Measurements from ENCODE around the gene MACF1.

Gene MACF1

GRCh38 chr1:39268112-39268581 lies 63.7 kb downstream of the MACF1 start:
- peak; percentile 79 for DNase-seq

- DNase-seq = no peak
These were observed 64.4 kb downstream of the MACF1 start for GRCh38 chr1:39268906-39269305.

GRCh38 chr1:39269349-39269748 lies 64.9 kb downstream of the MACF1 start:
- DNase-seq = no peak

- peak; percentile 30 for DNase-seq
These were observed 65.4 kb downstream of the MACF1 start for GRCh38 chr1:39269791-39270342.

- DNase-seq = no peak
These were observed 65.9 kb downstream of the MACF1 start for GRCh38 chr1:39270368-39270767.

GRCh38 chr1:39272027-39272797 lies 67.7 kb downstream of the MACF1 start:
- DNase-seq = peak; percentile 51

DNA sequence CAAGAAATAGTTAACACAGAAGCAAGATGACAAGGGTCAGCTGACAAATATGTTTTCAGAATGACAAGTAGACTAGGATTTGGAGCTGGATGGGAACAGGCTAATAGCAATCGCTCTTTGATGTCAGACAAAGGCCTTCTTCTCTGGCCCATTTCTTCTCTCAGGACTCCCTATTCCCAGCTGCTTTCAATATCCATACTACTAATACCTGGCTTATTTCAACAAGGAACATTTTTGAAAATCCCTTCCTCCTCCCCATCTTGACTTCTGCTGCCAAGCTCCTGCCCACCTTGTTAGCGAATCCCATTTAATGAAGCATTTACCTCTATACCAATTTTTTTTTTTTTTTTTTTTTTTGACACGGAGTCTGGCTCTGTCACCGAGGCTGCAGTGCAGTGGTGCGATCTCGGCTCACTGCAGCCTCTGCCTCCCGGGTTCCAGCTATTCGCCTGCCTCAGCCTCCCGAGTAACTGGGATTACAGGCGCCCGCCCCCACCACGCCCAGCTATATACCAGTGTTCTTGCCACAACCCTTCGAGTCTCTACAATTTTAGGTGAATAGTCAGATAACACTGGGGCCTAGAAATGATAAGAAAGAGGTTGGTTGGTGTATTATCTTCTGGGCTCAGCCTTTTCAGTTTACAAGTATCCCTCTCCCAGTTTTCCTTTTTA lies 68.4 kb downstream of the MACF1 start:
- DNase-seq = no peak

- DNase-seq = no peak
These were observed 71.5 kb downstream of the MACF1 start for GRCh38 chr1:39275836-39276507.

DNA sequence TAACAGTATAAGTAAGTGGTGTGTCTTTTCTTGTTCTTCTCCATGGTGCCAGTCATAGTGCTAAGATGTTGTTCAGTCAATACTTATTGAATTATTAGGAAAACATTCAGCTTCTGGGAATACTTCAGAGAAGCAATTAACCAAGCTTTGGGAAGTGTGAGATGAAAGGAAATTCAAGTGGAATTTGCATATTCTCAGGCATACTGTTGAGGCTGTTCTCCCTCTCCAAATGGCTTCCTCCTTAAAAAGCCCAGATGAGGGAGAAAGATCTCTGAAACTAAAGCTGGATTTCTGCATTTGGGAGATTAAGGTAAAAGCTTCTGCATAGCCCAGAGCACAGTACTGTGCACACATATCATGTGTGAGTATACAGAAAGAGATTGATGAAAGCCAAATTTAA lies 73.4 kb downstream of the MACF1 start:
- DNase-seq = no peak

DNA sequence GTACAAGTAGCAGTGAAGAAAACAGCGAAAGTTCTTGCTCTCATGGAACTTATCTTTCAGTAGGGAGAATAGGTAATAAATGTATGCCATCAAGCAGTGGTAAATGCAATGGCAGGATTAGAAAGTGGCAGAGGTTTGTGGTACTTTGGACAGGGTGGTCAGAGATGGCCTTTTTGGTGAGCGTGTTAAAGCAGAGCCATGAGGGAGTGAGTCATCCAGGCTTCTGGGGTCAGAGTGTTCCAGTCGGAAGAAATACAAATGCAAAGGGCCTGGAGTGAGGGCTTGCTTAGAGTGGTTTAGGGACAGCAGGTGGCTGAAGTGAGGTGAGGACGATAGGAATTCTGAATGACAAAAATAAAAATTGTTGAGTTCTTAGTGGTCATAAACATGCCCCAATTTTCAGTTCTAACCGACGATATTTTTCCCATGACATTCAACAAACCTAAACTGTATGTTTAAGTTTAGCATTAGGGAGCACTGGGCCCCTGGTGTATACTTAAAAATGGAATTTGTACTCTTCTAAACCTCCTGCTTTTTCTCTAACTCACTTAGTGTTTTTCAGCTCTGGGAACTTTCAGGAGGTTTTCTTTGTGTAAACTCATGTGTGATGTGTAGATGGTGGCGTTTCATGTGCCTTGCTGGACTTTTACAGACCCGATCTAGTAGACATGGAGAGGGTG lies 78.2 kb downstream of the MACF1 start:
- no peak for DNase-seq

DNA sequence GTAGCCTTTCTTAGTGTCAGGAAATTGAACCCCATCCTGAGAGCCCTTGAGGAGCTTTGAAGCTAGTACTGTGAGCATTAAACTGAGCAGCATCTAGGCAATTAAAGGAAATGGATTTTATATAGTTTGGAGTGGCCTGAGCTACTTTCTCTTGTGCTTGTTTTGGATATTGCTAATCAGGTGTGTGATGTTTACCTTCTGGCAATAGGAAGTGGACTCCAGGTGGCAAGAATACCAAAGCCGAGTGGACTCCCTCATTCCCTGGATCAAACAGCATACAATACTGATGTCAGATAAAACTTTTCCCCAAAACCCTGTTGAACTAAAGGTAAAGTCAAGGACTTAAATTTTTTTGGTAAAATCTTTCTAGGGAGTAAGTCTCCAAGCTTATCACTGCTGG lies 79.4 kb downstream of the MACF1 start:
- DNase-seq = no peak

DNA sequence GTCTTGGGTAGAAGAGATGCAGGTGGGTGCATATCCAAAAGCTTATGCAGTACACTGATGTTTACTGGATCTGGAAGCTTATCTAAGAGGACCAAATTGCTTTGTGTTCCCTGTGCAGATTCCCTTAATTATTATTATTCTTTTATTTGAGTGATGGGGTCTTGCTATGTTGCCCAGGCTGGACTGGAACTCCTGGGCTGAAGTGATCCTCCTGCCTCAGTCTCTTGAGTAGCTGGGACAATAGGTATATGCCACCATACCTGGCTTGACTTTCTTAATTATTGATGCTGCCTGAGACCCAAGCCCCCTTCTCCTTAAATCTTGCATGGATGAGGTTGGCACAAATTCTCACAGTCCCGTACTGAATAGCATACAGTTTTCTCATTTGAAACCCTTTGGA lies 83.0 kb downstream of the MACF1 start:
- no peak for DNase-seq

DNA sequence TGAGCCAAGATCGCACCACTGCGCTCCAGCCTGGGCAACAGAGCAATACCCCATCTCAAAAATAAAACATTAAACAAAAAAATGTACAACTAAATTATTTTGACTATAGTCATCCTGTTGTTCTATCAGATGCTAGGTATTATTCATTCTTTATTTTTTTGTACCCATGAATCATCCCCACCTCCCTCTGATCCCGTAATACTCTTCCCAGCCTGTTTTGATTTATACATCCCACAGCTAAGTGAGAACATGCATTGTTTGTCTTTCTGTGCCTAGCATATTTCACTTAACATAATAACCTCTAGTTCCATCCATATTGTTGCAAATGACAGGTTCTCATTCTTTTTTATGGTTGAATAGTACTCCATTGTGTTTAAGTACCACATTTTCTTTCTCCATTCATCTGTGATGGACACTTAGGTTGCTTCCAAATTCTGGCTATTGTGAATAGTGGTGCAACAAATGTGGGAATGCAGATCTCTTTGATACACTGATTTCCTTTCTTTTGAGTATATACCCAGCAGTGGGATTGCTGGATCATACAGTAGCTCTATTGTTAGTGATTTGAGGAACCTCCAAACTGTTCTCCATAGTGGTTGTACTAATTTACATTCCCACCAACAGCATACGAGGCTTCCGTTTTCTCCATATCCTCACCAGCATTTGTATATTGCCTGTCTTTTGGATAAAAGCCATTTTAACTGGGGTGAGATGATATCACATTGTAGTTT lies 84.4 kb downstream of the MACF1 start:
- DNase-seq = no peak

GRCh38 chr1:39292401-39292800 lies 87.9 kb downstream of the MACF1 start:
- no peak for DNase-seq

GRCh38 chr1:39293375-39294070 lies 89.0 kb downstream of the MACF1 start:
- DNase-seq = no peak

- DNase-seq = no peak
These were observed 90.0 kb downstream of the MACF1 start for GRCh38 chr1:39294531-39294930.

DNA sequence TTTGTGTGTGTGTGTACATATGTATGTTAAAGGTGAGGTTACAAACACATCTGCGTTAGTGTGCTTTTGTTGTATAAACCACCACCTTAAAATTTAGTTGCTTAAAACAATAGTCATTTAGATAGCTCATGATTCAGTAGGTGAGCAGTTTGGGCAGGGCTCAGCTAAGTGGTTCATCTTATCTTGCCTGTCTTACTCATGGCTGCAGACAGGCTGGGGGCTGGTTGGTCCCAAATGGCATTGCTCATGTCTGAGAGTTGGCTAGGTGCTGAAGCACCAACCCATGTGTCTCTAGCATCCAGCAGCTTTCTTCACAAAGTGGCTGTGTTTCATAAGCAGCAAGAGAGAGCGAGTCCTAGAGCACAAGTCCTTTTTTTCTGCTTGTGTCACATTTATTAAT lies 91.4 kb downstream of the MACF1 start:
- DNase-seq = no peak

GRCh38 chr1:39297551-39297950 lies 93.1 kb downstream of the MACF1 start:
- no peak for DNase-seq

DNA sequence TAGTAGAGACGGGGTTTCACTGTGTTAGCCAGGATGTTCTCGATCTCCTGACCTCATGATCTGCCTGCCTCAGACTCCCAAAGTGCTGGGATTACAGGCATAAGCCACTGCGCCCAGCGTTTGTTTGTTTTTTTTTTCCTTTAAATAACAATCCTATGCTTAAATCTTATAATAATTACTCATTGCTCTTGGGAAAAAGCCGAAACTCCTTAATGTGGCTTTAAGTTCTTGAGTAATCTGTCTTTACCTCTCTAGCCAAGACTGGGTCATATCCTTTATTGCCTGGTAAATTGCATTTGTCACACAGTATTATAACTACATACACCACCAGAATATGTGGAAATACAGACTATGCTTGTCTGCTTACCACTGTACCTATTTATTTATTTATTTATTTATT lies 97.1 kb downstream of the MACF1 start:
- no peak for DNase-seq

DNA sequence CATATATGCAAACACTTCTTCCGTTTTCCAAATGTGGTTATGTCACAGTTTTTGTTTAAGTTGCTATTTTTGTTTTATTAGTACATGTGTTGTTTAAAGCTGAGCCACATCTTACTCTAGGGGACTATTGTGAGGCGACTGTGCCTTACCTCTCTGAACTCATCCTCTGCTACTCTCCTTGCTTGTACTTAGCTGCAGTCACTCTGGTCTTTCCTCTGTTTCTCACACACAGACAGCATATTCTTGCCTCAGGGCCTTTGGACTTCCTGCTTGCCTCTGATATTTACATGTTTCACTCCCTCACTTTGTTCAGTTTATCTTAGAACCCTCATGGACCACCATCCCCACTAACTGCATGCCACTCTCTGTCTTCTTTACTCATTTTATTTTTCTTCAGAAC lies 101.1 kb downstream of the MACF1 start:
- no peak for DNase-seq

DNA sequence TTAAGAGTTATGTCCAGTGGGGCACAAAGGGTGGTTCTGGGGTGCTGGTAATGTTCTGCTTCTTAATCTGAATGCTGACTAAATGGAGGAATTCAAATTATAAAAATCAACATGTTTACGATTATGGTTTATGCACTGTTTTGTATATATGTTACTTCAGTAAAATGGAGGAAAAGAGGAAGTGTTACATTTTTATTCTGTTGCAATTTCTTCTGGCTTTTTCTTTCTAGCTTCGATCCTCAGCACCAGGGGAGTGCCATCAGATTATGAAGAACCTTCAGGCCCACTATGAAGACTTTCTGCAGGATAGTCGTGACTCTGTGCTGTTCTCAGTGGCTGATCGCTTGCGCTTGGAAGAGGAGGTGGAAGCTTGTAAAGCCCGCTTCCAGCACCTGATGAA lies 105.5 kb downstream of the MACF1 start:
- DNase-seq = no peak

GRCh38 chr1:39310691-39311090 lies 106.2 kb downstream of the MACF1 start:
- DNase-seq = no peak
